K562 (cell line): ENCODE measurements around the gene ICAM2.

Source experiments
- CTCF ChIP-seq, 3 experiments: IDR thresholded peaks in 2 of 3; conservative IDR thresholded peaks in 1 of 3; 2 replicates each; pipeline ENCODE4 v1.5.1; 2011 to 2012; ENCODE audit warnings: low read length in 3 of 3, mild to moderate bottlenecking in 3 of 3, control low read depth in 2 of 3, improper control_type of control experiment in 1 of 3, inconsistent platforms in 1 of 3, low read depth in 1 of 3, mixed read lengths in 1 of 3, moderate library complexity in 1 of 3; ENCODE audit not compliant: insufficient read depth in 2 of 3
- IRF1 ChIP-seq: sonication (generic); formaldehyde crosslinking; IDR thresholded peaks from 2 replicates; pipeline ENCODE4 v1.8.0; 2022; ENCODE audit warnings: missing genetic modification reagents, mild to moderate bottlenecking, borderline replicate concordance
- MED1 ChIP-seq: sonication (generic); formaldehyde crosslinking; IDR thresholded peaks from 2 replicates; pipeline ENCODE4 v1.8.1; 2023; ENCODE audit warnings: missing genetic modification reagents, borderline replicate concordance
- NRF1 ChIP-seq, 2 experiments: fragments of 450-650 bp; IDR thresholded peaks in 1 of 2; conservative IDR thresholded peaks in 1 of 2; 2 replicates each; pipeline ENCODE4 v1.6.1; 2014; ENCODE audit warnings: mild to moderate bottlenecking in 2 of 2
- PATZ1 ChIP-seq: fragments of 250-450 bp; sonication (Bioruptor Pico); IDR thresholded peaks from 2 replicates; pipeline ENCODE4 v1.5.0; 2020; ENCODE audit warnings: mild to moderate bottlenecking, borderline replicate concordance
- POLR2AphosphoS5 ChIP-seq: IDR thresholded peaks from 2 replicates; pipeline ENCODE4 v1.6.1; 2011; ENCODE audit warnings: mild to moderate bottlenecking, low read depth, low read length, moderate library complexity; ENCODE audit not compliant: control insufficient read depth, insufficient read depth
- RERE ChIP-seq: sonication (generic); formaldehyde crosslinking; IDR thresholded peaks from 2 replicates; pipeline ENCODE4 v1.8.0; 2023; ENCODE audit warnings: missing genetic modification reagents, mild to moderate bottlenecking, borderline replicate concordance
- RFX5 ChIP-seq: IDR thresholded peaks from 2 replicates; pipeline ENCODE4 v1.6.1; 2011; ENCODE audit warnings: low read depth, mild to moderate bottlenecking, improper control_type of control experiment, low read length
- SPI1 ChIP-seq: IDR thresholded peaks from 2 replicates; pipeline ENCODE4 v1.6.1; 2011; ENCODE audit warnings: low read depth, low read length, control low read depth, borderline replicate concordance
- SRSF1 ChIP-seq: fragments of 200-400 bp; formaldehyde crosslinking; IDR thresholded peaks from 2 replicates; pipeline ENCODE4 v1.6.1; 2017; ENCODE audit warnings: mild to moderate bottlenecking, low read depth, low read length, moderate library complexity
- STAT6 ChIP-seq: sonication (generic); formaldehyde crosslinking; IDR thresholded peaks from 2 replicates; pipeline ENCODE4 v1.8.1; 2023; ENCODE audit warnings: mild to moderate bottlenecking, missing genetic modification reagents
- TAF7 ChIP-seq: fragments of 450-650 bp; IDR thresholded peaks from 2 replicates; pipeline ENCODE4 v1.6.1; 2016; ENCODE audit warnings: missing genetic modification characterization, missing compliant biosample characterization
- ZNF263 ChIP-seq: sonication (generic); formaldehyde crosslinking; IDR thresholded peaks from 2 replicates; pipeline ENCODE4 v1.8.0; 2022; ENCODE audit warnings: mild to moderate bottlenecking, missing genetic modification reagents, borderline replicate concordance
- ZNF561 ChIP-seq: fragments of 450-650 bp; formaldehyde crosslinking; conservative IDR thresholded peaks from 2 replicates; pipeline ENCODE4 v1.4.0; 2020; ENCODE audit warnings: mild to moderate bottlenecking, moderate library complexity

GRCh38 chr17:64037802-64038201, 17.4 kb upstream of the ICAM2 start:
- TF ChIP-seq TAF7 (tag) (no peak), PATZ1 (CRISPR knock-in tag) (no peak), NRF1 (conservative IDR thresholded peaks at IDR 0.05 in 1 of 2, IDR thresholded peaks at IDR 0.05 in 1 of 2) (no peak), RFX5 (no peak), IRF1 (CRISPR knock-in tag) (no peak), MED1 (no peak), POLR2AphosphoS5 (no peak), CTCF (IDR thresholded peaks at IDR 0.05 in 2 of 3, conservative IDR thresholded peaks at IDR 0.05 in 1 of 3; ENCODE audit: insufficient read depth in 2 of 3, low read depth in 1 of 3, low read length in 3 of 3) (no peak), SRSF1 (no peak), SPI1 (no peak), RERE (CRISPR knock-in tag) (no peak), ZNF561 (CRISPR knock-in tag) (no peak), ZNF263 (no peak), STAT6 (CRISPR knock-in tag) (no peak)
